GM12878 (cell line): Measurements from ENCODE around the gene MTMR10. TPM values are rescaled to one million over a fixed set of nuclear protein-coding genes. Genes with fewer than 3 reads are reported as not detected.

Experiments
- ATAC-seq: fragments of 200-7000 bp; cut with Tn5 transposase; 3 replicates; pipeline ENCODE4 v1.9.1; 2020; ENCODE audit warnings: mild to moderate bottlenecking, moderate library complexity
- BruUV-seq: library from RNA; stranded (reverse); fragments of 400-500 nt; replicated peaks from 2 replicates; lab custom pipeline; 2021; lab: Mats Ljungman, UMichigan
- CTCF ChIA-PET: fragments of 300-600 bp; sonication (Branson Sonifier 250); formaldehyde crosslinking; extraction: SDS; loops from one replicate; lab custom pipeline; 2021; ENCODE audit warnings: inconsistent platforms; lab: Yijun Ruan, JAX
- POLR2A ChIA-PET: fragments of 350-600 bp; formaldehyde crosslinking; extraction: SDS; loops from one replicate; lab custom pipeline; 2021; ENCODE audit warnings: inconsistent platforms; lab: Charles Lee
- RAD21 ChIA-PET: fragments of 300-600 bp; sonication (Branson Sonifier 250); formaldehyde crosslinking; loops from one replicate; lab custom pipeline; 2023; ENCODE audit warnings: antibody characterized with exemption; ENCODE audit not compliant: unreplicated experiment; lab: Charles Lee
- SMC1A ChIA-PET: fragments of 300-600 bp; sonication (Branson Sonifier 250); formaldehyde crosslinking; loops from one replicate; lab custom pipeline; 2023; ENCODE audit not compliant: unreplicated experiment, uncharacterized antibody; lab: Charles Lee
- DNase-seq: peaks from one replicate; pipeline ENCODE4 v3.0.0-alpha.2; 2011; ENCODE audit warnings: low read depth, low spot score
- FAIRE-seq: peaks from 3 replicates; lab custom pipeline; 2011; peaks lifted over from hg19 to GRCh38; lab: Jason Lieb, UNC
- H2AFZ ChIP-seq: 2 replicates; pipeline ENCODE4 v1.6.0; 2011; ENCODE audit warnings: low read depth, low read length, control low read depth; ENCODE audit not compliant: control insufficient read depth
- H3K27ac ChIP-seq: 2 replicates; pipeline ENCODE4 v1.5.1; 2011; ENCODE audit warnings: control low read depth; ENCODE audit not compliant: control insufficient read depth, insufficient read depth
- H3K27me3 ChIP-seq, 2 experiments: replicated peaks in 1 of 2; 2 replicates each; pipeline versions ENCODE4 v1.6.0 to v1.6.1; 2011; ENCODE audit warnings: low read length in 1 of 2; ENCODE audit not compliant: control insufficient read depth in 2 of 2, insufficient read depth in 2 of 2
- H3K36me3 ChIP-seq, 2 experiments: 2 replicates each; pipeline ENCODE4 v1.5.1; 2011; ENCODE audit warnings: low read length in 1 of 2; ENCODE audit not compliant: control insufficient read depth in 2 of 2, insufficient read depth in 2 of 2
- H3K4me1 ChIP-seq: 2 replicates; pipeline ENCODE4 v1.6.1; 2011; ENCODE audit warnings: mild to moderate bottlenecking, low read length, moderate library complexity, mixed read lengths; ENCODE audit not compliant: control insufficient read depth, insufficient read depth
- H3K4me2 ChIP-seq: 2 replicates; pipeline ENCODE4 v1.6.0; 2011; ENCODE audit warnings: control low read depth; ENCODE audit not compliant: control insufficient read depth, insufficient read depth
- H3K4me3 ChIP-seq: fragments of 200-600 bp; sonication (generic); 2 replicates; pipeline ENCODE4 v1.5.1; 2016
- H3K79me2 ChIP-seq: 2 replicates; pipeline ENCODE4 v1.6.0; 2011; ENCODE audit warnings: low read length; ENCODE audit not compliant: control insufficient read depth, insufficient read depth
- H3K9ac ChIP-seq: 2 replicates; pipeline ENCODE4 v1.8.0; 2011; ENCODE audit warnings: low read length, control low read depth, mixed read lengths; ENCODE audit not compliant: control insufficient read depth, insufficient read depth
- H3K9me3 ChIP-seq: replicated peaks from 3 replicates; pipeline ENCODE4 v1.5.1; 2011; ENCODE audit warnings: mild to moderate bottlenecking, low read length; ENCODE audit not compliant: control insufficient read depth, insufficient read depth
- H4K20me1 ChIP-seq: 2 replicates; pipeline ENCODE4 v1.6.0; 2011; ENCODE audit not compliant: control insufficient read depth, insufficient read depth
- BHLHE40 ChIP-seq, 2 experiments: fragments of 450-650 bp in 1 of 2; IDR thresholded peaks; 2 replicates each; pipeline ENCODE4 v1.6.1; 2011 to 2017; ENCODE audit warnings: low read depth in 2 of 2, borderline replicate concordance in 1 of 2, improper control_type of control experiment in 1 of 2, low read length in 1 of 2, mild to moderate bottlenecking in 1 of 2
- CBX5 ChIP-seq: sonication (generic); IDR thresholded peaks from 2 replicates; pipeline ENCODE4 v1.6.1; 2016; ENCODE audit warnings: low read depth, moderate library complexity, mild to moderate bottlenecking, inconsistent platforms
- E4F1 ChIP-seq: fragments of 450-650 bp; IDR thresholded peaks from 2 replicates; pipeline ENCODE4 v1.6.1; 2018; ENCODE audit warnings: borderline replicate concordance, mild to moderate bottlenecking; ENCODE audit not compliant: partially characterized antibody
- EZH2 ChIP-seq: IDR thresholded peaks from 2 replicates; pipeline ENCODE4 v1.6.1; 2012; ENCODE audit warnings: low read depth, mild to moderate bottlenecking, control low read depth, inconsistent platforms, low read length, borderline replicate concordance; ENCODE audit not compliant: control insufficient read depth
- FOS ChIP-seq: IDR thresholded peaks from 3 replicates; pipeline ENCODE4 v1.6.1; 2011; ENCODE audit warnings: borderline replicate concordance; ENCODE audit not compliant: insufficient read length; ENCODE audit errors: extremely low read depth
- KAT2A ChIP-seq: conservative IDR thresholded peaks from 2 replicates; pipeline ENCODE4 v1.6.1; 2011; ENCODE audit warnings: low read depth, low read length; ENCODE audit not compliant: control insufficient read depth
- MXI1 ChIP-seq: fragments of 150-350 bp; IDR thresholded peaks from 2 replicates; pipeline ENCODE4 v1.6.1; 2011; ENCODE audit warnings: low read depth, mild to moderate bottlenecking, inconsistent platforms, low read length, improper control_type of control experiment
- PML ChIP-seq: IDR thresholded peaks from 2 replicates; pipeline ENCODE4 v1.6.1; 2012; ENCODE audit warnings: low read length, inconsistent platforms
- SREBF1 ChIP-seq: IDR thresholded peaks from 2 replicates; pipeline ENCODE4 v1.6.1; 2012; ENCODE audit warnings: mild to moderate bottlenecking, low read length
- SRF ChIP-seq, 2 experiments: IDR thresholded peaks; 2 replicates each; pipeline ENCODE4 v1.6.1; 2011; ENCODE audit warnings: low read depth in 2 of 2, low read length in 2 of 2, mild to moderate bottlenecking in 1 of 2, moderate library complexity in 1 of 2
- ZNF687 ChIP-seq: fragments of 450-650 bp; IDR thresholded peaks from 2 replicates; pipeline ENCODE4 v1.6.1; 2017; ENCODE audit warnings: mild to moderate bottlenecking, moderate library complexity
- ZSCAN29 ChIP-seq: fragments of 450-650 bp; IDR thresholded peaks from 2 replicates; pipeline ENCODE4 v1.6.1; 2017; ENCODE audit warnings: mild to moderate bottlenecking, moderate library complexity
- WGBS: methylation state at CpG from one replicate; pipeline ENCODE4 v1.1.6; 2016; ENCODE audit warnings: low lambda C conversion rate; ENCODE audit not compliant: insufficient replicate concordance, insufficient coverage; ENCODE audit errors: missing lambda C conversion rate; 5-methylcytosine and 5-hydroxymethylcytosine counted together
- in situ Hi-C: fragments of 300-500 bp; cut with MboI; formaldehyde crosslinking; loops from 9 replicates; pipeline ENCODE4 v1.14.3; 2018; ENCODE audit warnings: mixed read lengths
- intact Hi-C: fragments of 100-400 bp; cut with micrococcal nuclease; formaldehyde crosslinking; loops from one replicate; pipeline ENCODE4 v1.14.2; 2022; ENCODE audit not compliant: unreplicated experiment
- polyA plus RNA-seq, 11 experiments: library from polyadenylated mRNA; depleted of rRNA in 4 of 11; unstranded in 6 of 11; stranded (reverse) in 5 of 11; fragments of >200 nt; fragmentation: Nextera tagmentation in 4 of 11; fragmentation: Illumina TruSeq in 1 of 11; extraction: Ambion mirVana in 4 of 11; extraction: Trizol in 1 of 11; gene quantifications; 1 replicate in 1 of 11; 2 replicates in 10 of 11; pipeline versions ENCODE4 v1.2.1 to v1.2.3, GENCODE V29; 2011 to 2016; ENCODE audit warnings: inconsistent platforms in 2 of 11, missing spikeins in 2 of 11, low read depth in 1 of 11
- total RNA-seq, 4 experiments: library from RNA; depleted of rRNA in 3 of 4; stranded (reverse); fragments of >200 nt in 3 of 4; fragmentation: Illumina TruSeq in 1 of 4; extraction: Trizol in 1 of 4; gene quantifications; 2 replicates each; pipeline versions ENCODE4 v1.2.1 to v1.2.3, GENCODE V29; 2013 to 2021
- TF ChIP-seq, protein P1 (sequence below): IDR thresholded peaks from 2 replicates; pipeline ENCODE4 v1.6.1; 2012; ENCODE audit warnings: mild to moderate bottlenecking, low read depth, low read length

MTMR10 gene
- total and polyA plus RNA-seq, 10 of the 15 experiments (the other 5 are each of a cell fraction or from before 2014, with no cell fraction given): 1.9 to 13.6 (median 8.9) TPM

GRCh38 chr15:31037731-31038477, 46.5 kb upstream of the MTMR10 start:
- no peak overlapping the region for H3K4me2 ChIP-seq
- no peaks in the 10 kb centered on the region for H3K79me2 ChIP-seq
- intact Hi-C loops: no loop called here
- SMC1A ChIA-PET: interaction anchor here (1.8 kb wide), 1 partner anchor 31 kb away, joined by 5 read pairs; no protein-coding TSS in a partner anchor
- no peaks in the 10 kb centered on the region for H3K27me3 ChIP-seq
- H3K9ac ChIP-seq: no peak overlapping the region
- H3K36me3 ChIP-seq: no peaks in the 10 kb centered on the region
- H3K27ac ChIP-seq: no peak overlapping the region
- H3K4me3 ChIP-seq: no peak overlapping the region
- POLR2A ChIA-PET: no interaction called here
- FAIRE-seq: no peak
- WGBS: 78% methylated on average over 10 of the region's 10 CpGs
- H2AFZ ChIP-seq: no peak overlapping the region
- in situ Hi-C loops: no loop called here
- RAD21 ChIA-PET: no interaction called here
- BruUV-seq: no TSS peak
- no peaks in the 10 kb centered on the region for H3K9me3 ChIP-seq
- DNase-seq: no peak
- H3K4me1 ChIP-seq: no peaks in the 10 kb centered on the region
- H4K20me1 ChIP-seq: no peaks in the 10 kb centered on the region; the same call in 1 of the 2 replicates
- CTCF ChIA-PET: no interaction called here
- no peak for ATAC-seq
- no peak for TF ChIP-seq PML
- no peak for TF ChIP-seq SRF (IDR thresholded peaks at IDR 0.05; ENCODE audit: low read depth in 2 of 2, low read length in 2 of 2)
- no peak for TF ChIP-seq EZH2
- TF ChIP-seq CBX5: no peak
- no peak for TF ChIP-seq MXI1
- TF ChIP-seq, protein P1, sequence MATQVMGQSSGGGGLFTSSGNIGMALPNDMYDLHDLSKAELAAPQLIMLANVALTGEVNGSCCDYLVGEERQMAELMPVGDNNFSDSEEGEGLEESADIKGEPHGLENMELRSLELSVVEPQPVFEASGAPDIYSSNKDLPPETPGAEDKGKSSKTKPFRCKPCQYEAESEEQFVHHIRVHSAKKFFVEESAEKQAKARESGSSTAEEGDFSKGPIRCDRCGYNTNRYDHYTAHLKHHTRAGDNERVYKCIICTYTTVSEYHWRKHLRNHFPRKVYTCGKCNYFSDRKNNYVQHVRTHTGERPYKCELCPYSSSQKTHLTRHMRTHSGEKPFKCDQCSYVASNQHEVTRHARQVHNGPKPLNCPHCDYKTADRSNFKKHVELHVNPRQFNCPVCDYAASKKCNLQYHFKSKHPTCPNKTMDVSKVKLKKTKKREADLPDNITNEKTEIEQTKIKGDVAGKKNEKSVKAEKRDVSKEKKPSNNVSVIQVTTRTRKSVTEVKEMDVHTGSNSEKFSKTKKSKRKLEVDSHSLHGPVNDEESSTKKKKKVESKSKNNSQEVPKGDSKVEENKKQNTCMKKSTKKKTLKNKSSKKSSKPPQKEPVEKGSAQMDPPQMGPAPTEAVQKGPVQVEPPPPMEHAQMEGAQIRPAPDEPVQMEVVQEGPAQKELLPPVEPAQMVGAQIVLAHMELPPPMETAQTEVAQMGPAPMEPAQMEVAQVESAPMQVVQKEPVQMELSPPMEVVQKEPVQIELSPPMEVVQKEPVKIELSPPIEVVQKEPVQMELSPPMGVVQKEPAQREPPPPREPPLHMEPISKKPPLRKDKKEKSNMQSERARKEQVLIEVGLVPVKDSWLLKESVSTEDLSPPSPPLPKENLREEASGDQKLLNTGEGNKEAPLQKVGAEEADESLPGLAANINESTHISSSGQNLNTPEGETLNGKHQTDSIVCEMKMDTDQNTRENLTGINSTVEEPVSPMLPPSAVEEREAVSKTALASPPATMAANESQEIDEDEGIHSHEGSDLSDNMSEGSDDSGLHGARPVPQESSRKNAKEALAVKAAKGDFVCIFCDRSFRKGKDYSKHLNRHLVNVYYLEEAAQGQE: no peak
- TF ChIP-seq KAT2A: no peak
- no peak for TF ChIP-seq SREBF1
- TF ChIP-seq BHLHE40 (IDR thresholded peaks at IDR 0.05; ENCODE audit: borderline replicate concordance in 1 of 2, low read depth in 2 of 2, low read length in 1 of 2): no peak
- TF ChIP-seq ZNF687: no peak
- TF ChIP-seq E4F1: no peak
- TF ChIP-seq FOS: no peak
- no peak for TF ChIP-seq ZSCAN29
